ENCODE measurements around the gene CCDC183.

GRCh38 chr9:136762221-136762691, 33.9 kb upstream of the CCDC183 start:
- TF ChIP-seq, protein P1, sequence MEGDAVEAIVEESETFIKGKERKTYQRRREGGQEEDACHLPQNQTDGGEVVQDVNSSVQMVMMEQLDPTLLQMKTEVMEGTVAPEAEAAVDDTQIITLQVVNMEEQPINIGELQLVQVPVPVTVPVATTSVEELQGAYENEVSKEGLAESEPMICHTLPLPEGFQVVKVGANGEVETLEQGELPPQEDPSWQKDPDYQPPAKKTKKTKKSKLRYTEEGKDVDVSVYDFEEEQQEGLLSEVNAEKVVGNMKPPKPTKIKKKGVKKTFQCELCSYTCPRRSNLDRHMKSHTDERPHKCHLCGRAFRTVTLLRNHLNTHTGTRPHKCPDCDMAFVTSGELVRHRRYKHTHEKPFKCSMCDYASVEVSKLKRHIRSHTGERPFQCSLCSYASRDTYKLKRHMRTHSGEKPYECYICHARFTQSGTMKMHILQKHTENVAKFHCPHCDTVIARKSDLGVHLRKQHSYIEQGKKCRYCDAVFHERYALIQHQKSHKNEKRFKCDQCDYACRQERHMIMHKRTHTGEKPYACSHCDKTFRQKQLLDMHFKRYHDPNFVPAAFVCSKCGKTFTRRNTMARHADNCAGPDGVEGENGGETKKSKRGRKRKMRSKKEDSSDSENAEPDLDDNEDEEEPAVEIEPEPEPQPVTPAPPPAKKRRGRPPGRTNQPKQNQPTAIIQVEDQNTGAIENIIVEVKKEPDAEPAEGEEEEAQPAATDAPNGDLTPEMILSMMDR (IDR thresholded peaks at IDR 0.05), result no peak
- TF ChIP-seq POLR2AphosphoS5 (IDR thresholded peaks at IDR 0.05), result no peak
- TF ChIP-seq POLR2A (IDR thresholded peaks at IDR 0.05), result no peak

All from gastroesophageal sphincter (tissue), 3 donors.